DND-41 (cell line): ENCODE data around the gene CNDP2.

Source experiments
- ATAC-seq: fragments of 200-7000 bp; cut with Tn5 transposase; 3 replicates; pipeline ENCODE4 v1.9.1; 2021; ENCODE audit warnings: low read depth; ENCODE audit not compliant: insufficient read depth
- DNase-seq: peaks from one replicate; pipeline ENCODE4 v3.0.0-alpha.2; 2020
- H2AFZ ChIP-seq: 2 replicates; pipeline ENCODE4 v1.6.0; 2012; ENCODE audit warnings: low read depth, low read length
- H3K27ac ChIP-seq: 2 replicates; pipeline ENCODE4 v1.5.1; 2012; ENCODE audit warnings: low read length, inconsistent platforms
- H3K27me3 ChIP-seq: fragments of 200-600 bp; sonication (generic); 2 replicates; pipeline ENCODE4 v1.6.0; 2012; ENCODE audit warnings: low read length, mild to moderate bottlenecking, inconsistent platforms; ENCODE audit not compliant: insufficient read depth, poor library complexity
- H3K36me3 ChIP-seq: 2 replicates; pipeline ENCODE4 v1.5.1; 2012; ENCODE audit warnings: low read length, inconsistent platforms; ENCODE audit not compliant: insufficient read depth
- H3K4me1 ChIP-seq: 2 replicates; pipeline ENCODE4 v1.5.1; 2012; ENCODE audit warnings: mild to moderate bottlenecking, low read length; ENCODE audit not compliant: insufficient read depth
- H3K4me2 ChIP-seq: 2 replicates; pipeline ENCODE4 v1.6.0; 2012; ENCODE audit warnings: mild to moderate bottlenecking, moderate library complexity, low read length, inconsistent platforms; ENCODE audit not compliant: insufficient read depth
- H3K4me3 ChIP-seq, 2 experiments: fragments of 200-600 bp in 1 of 2; shearing (Covaris generic) in 1 of 2; 2 replicates each; pipeline ENCODE4 v1.5.1; 2012 to 2016; ENCODE audit warnings: inconsistent platforms in 2 of 2, low read length in 2 of 2, mild to moderate bottlenecking in 2 of 2, low read depth in 1 of 2, moderate library complexity in 1 of 2
- H3K79me2 ChIP-seq: 2 replicates; pipeline ENCODE4 v1.6.0; 2012; ENCODE audit warnings: low read length, inconsistent platforms; ENCODE audit not compliant: insufficient read depth
- H3K9ac ChIP-seq: 2 replicates; pipeline ENCODE4 v1.6.0; 2012; ENCODE audit warnings: low read depth, mild to moderate bottlenecking, inconsistent platforms, low read length, moderate library complexity
- H3K9me3 ChIP-seq: 2 replicates; pipeline ENCODE4 v1.5.1; 2012; ENCODE audit warnings: low read length, moderate library complexity, mild to moderate bottlenecking, inconsistent platforms; ENCODE audit not compliant: insufficient read depth, severe bottlenecking
- H4K20me1 ChIP-seq: 2 replicates; pipeline ENCODE4 v1.6.0; 2012; ENCODE audit warnings: low read length; ENCODE audit not compliant: insufficient read depth
- CTCF ChIP-seq: IDR thresholded peaks from 2 replicates; pipeline ENCODE4 v1.5.1; 2012; ENCODE audit warnings: borderline replicate concordance, low read length, moderate library complexity, mild to moderate bottlenecking; ENCODE audit not compliant: poor library complexity, severe bottlenecking; ENCODE audit errors: extremely low read depth
- EZH2 ChIP-seq: IDR thresholded peaks from 3 replicates; pipeline ENCODE4 v1.6.1; 2012; ENCODE audit warnings: borderline replicate concordance, low read depth, mild to moderate bottlenecking, moderate library complexity, low read length, inconsistent platforms; ENCODE audit not compliant: severe bottlenecking

The CNDP2 gene

GRCh38 chr18:74465775-74466174, 30.4 kb upstream of the CNDP2 start:
- no peak overlapping the region for H3K4me2 ChIP-seq
- TF ChIP-seq CTCF: no peak
- TF ChIP-seq EZH2: no peak

GRCh38 chr18:74468547-74469061, 27.6 kb upstream of the CNDP2 start:
- no peak for TF ChIP-seq CTCF
- TF ChIP-seq EZH2: no peak
- Histone ChIP-seq H3K4me1 (no peaks in the 10 kb centered on the region), H3K36me3 (no peaks in the 10 kb centered on the region), H3K27ac (no peak overlapping the region), H3K27me3 (peaks cover 3% of the 10 kb centered on the region), H3K4me3 (no peak overlapping the region), H3K9ac (no peak overlapping the region), H3K4me2 (no peak overlapping the region), H4K20me1 (no peaks in the 10 kb centered on the region), H2AFZ (no peak overlapping the region), H3K79me2 (no peaks in the 10 kb centered on the region), H3K9me3 (peaks cover 7% of the 10 kb centered on the region)
- no peak for DNase-seq
- no peak for ATAC-seq

More at GRCh38 chr18:74465775-74466174, 30.4 kb upstream of the CNDP2 start:
- Histone ChIP-seq H3K27ac (no peak overlapping the region), H3K4me1 (no peaks in the 10 kb centered on the region), H3K79me2 (no peaks in the 10 kb centered on the region), H3K4me3 (no peak overlapping the region), H4K20me1 (no peaks in the 10 kb centered on the region), H3K9me3 (peaks cover 7% of the 10 kb centered on the region), H3K9ac (no peak overlapping the region), H3K27me3 (no peaks in the 10 kb centered on the region), H3K36me3 (no peaks in the 10 kb centered on the region), H2AFZ (no peak overlapping the region)
- DNase-seq (no peak), ATAC-seq (no peak)

- no peak for ATAC-seq
- peaks cover 7% of the 10 kb centered on the region for H3K27me3 ChIP-seq
- DNase-seq: no peak
- H3K36me3 ChIP-seq: no peaks in the 10 kb centered on the region
- H3K4me1 ChIP-seq: no peaks in the 10 kb centered on the region
- no peak overlapping the region for H3K9ac ChIP-seq
- H4K20me1 ChIP-seq: no peaks in the 10 kb centered on the region
- H3K79me2 ChIP-seq: no peaks in the 10 kb centered on the region
- TF ChIP-seq EZH2 (no peak), CTCF (no peak)
- H3K4me2 ChIP-seq: no peak overlapping the region
- H2AFZ ChIP-seq: no peak overlapping the region
- no peak overlapping the region for H3K27ac ChIP-seq
- H3K9me3 ChIP-seq: peaks cover 7% of the 10 kb centered on the region
- no peak overlapping the region for H3K4me3 ChIP-seq
Measured at GRCh38 chr18:74472312-74472711, 23.9 kb upstream of the CNDP2 start.

GRCh38 chr18:74473976-74474640, 22.1 kb upstream of the CNDP2 start:
- no peaks in the 10 kb centered on the region for H3K4me1 ChIP-seq
- peaks cover 7% of the 10 kb centered on the region for H3K27me3 ChIP-seq
- H3K9me3 ChIP-seq: peaks cover 7% of the 10 kb centered on the region
- no peak overlapping the region for H3K4me3 ChIP-seq
- H3K79me2 ChIP-seq: no peaks in the 10 kb centered on the region
- ATAC-seq (no peak), DNase-seq (no peak)
- H3K27ac ChIP-seq: no peak overlapping the region
- no peaks in the 10 kb centered on the region for H4K20me1 ChIP-seq
- H3K4me2 ChIP-seq: no peak overlapping the region
- TF ChIP-seq EZH2 (no peak), CTCF (no peak)
- H2AFZ ChIP-seq: no peak overlapping the region
- H3K36me3 ChIP-seq: no peaks in the 10 kb centered on the region
- no peak overlapping the region for H3K9ac ChIP-seq
